Upper lobe of left lung (tissue), 4 donors: ENCODE measurements around the gene AADACL2.

Experiments used
- EP300 ChIP-seq, 4 donors: sonication (generic); formaldehyde crosslinking; IDR thresholded peaks; one replicate each; pipeline ENCODE4 v1.5.1; 2017; ENCODE audit warnings: antibody characterized with exemption in 4 of 4, control low read depth in 2 of 4
- POLR2A ChIP-seq, 4 donors: fragments of 450-650 bp; IDR thresholded peaks; one replicate each; pipeline ENCODE4 v1.5.1; 2016 to 2017; ENCODE audit warnings: antibody characterized with exemption in 4 of 4, mild to moderate bottlenecking in 2 of 4
- TF ChIP-seq, protein P1 (sequence below), 6 experiments: fragments of 450-650 bp in 4 of 6; fragments of 200-600 bp in 2 of 6; sonication (generic) in 2 of 6; IDR thresholded peaks; one replicate each; pipeline ENCODE4 v1.5.1; 2016 to 2019; ENCODE audit warnings: antibody characterized with exemption in 6 of 6

DNA sequence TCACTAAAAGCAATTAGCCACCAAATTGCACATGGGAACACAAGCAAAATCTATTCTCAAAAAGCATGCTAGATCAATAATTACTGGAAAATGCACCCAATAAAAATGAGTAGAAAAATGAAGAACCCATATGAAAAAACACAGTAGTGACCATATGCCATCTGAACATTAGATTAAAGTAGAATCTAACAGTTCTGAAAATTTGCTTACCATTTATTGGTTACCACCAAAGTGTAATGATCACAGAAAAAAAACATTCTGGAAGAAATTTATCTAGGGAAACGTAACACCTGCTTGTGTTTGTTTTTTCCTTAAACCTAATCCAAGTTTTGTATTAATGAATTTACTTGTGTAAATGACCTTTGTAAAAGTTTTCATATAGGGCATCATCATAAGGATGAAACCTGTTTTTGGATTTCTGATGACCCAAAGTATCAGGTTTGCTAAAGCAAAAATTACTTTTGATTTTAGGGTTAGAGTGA lies 42.6 kb downstream of the AADACL2 start:
- TF ChIP-seq EP300 (IDR thresholded peaks at IDR 0.05) (no peak), POLR2A (IDR thresholded peaks at IDR 0.05) (no peak)
- TF ChIP-seq, protein P1, sequence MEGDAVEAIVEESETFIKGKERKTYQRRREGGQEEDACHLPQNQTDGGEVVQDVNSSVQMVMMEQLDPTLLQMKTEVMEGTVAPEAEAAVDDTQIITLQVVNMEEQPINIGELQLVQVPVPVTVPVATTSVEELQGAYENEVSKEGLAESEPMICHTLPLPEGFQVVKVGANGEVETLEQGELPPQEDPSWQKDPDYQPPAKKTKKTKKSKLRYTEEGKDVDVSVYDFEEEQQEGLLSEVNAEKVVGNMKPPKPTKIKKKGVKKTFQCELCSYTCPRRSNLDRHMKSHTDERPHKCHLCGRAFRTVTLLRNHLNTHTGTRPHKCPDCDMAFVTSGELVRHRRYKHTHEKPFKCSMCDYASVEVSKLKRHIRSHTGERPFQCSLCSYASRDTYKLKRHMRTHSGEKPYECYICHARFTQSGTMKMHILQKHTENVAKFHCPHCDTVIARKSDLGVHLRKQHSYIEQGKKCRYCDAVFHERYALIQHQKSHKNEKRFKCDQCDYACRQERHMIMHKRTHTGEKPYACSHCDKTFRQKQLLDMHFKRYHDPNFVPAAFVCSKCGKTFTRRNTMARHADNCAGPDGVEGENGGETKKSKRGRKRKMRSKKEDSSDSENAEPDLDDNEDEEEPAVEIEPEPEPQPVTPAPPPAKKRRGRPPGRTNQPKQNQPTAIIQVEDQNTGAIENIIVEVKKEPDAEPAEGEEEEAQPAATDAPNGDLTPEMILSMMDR (IDR thresholded peaks at IDR 0.05): no peak
